HG03439 (cell line): ENCODE data around the gene SMIM22.

Experiments
- ATAC-seq: cut with Tn5 transposase; IDR thresholded peaks from one replicate; pipeline ENCODE4 v1.9.1; 2021; ENCODE audit warnings: mild to moderate bottlenecking, moderate library complexity; ENCODE audit not compliant: unreplicated experiment

The SMIM22 gene

DNA sequence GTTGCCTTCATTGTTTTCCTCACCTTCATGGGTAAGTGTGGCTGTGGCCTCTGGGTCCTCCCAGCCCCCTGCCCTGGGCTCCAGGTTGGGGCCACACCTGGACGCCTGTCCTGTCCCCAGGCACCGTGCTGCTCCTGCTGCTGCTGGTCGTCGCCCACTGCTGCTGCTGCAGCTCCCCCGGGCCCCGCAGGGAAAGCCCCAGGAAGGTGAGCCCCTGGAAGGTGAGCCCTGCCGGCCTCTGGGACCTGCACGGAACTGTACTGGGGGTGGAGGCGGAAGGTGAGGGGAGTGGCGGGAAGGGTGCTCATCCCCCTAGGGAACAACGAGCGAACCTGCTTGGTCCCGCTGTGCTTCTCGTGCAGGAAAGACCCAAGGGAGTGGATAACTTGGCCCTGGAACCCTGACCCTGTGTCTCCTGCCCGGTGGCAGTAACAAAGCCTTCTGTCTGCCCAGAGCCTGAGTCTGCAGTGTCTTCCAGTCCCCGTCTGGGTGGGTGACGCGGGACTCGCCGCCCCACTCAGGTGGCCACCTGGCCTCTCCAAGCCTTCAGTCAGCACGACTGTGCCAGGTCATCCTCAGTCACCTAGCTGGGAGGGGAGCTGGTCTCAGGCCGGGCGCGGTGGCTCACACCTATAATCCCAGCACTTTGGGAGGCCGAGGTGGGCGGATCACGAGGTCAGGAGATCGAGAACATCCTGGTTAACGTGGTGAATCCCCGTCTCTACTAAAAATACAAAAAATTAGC, 831 bp downstream of the SMIM22 start:
- ATAC-seq, result no peak

GRCh38 chr16:4796982-4797804, 2.0 kb downstream of the SMIM22 start:
- ATAC-seq, result no peak

DNA sequence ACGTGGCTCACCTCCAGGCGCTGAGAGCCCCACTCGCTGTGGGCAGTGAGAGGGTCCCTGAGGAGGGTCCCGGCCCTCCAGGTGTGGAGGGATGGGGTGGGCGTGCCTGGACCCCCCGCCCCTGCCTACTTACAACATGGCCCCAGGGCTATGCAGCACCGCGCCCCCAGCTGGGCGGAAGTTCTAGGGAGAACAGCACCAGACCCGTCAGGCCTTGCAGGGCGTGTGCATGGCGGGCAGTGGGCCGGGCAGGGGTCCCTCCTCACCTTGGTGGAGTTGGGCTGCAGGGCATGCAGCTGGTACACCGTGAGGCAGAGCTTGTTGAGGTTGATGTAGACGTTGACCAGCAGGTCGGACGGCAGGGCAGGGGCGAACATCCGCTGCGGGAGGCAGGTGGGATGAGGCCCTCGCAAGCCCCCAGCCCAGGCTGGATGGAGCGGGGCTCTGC, 2.7 kb downstream of the SMIM22 start:
- no peak for ATAC-seq

DNA sequence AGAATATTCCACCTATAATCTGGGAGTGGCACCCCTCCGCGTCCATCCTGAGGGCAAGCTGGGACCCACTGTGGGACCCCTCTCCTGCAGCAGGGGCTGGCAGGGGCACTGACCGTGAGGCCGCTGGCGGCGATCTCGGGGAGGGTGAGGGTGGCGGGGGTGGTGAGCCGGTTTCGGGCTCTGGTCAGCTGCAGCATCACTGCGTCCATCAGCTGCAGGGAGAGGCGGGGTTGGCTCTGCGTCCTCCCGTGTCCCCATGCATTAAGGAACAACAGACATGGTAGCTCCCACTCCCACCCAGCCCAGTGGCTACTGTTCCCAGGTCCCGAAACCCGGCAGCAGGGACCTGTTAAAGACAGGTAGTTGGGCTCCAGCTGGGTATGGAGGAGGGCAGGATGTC, 3.3 kb downstream of the SMIM22 start:
- ATAC-seq, result no peak

DNA sequence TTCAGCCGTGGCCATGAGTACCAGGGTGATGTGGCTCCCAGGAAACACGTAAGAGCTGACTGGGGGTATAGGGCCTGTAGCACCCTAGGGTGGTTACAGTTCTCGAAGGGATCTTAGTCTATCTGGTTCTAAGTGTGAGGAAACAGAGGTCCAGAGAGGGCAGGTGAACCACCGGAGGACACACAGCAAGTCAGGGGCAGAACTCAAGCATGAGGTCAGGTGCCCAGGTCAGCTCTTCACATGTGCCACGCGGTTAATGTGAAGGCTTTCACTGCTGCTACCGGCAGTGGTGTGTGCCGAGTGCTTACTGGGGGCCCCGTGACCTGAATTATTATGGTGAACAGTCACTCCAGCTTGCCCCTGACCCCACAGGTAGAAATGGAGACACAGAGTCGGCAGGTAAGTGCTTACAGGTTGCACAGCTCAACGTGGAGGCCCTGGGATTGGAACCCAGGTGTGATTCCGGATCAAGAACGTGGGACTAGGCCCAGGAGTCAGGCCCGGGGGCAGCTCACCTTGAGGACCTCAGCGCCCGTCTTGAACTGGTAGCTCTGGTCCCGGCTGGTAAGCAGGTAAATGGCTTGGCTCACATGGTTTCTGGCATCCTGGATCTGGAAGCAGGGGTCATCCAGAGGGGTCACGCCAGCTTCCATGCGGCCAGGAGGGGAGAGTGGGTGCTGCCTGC, 4.1 kb downstream of the SMIM22 start:
- ATAC-seq, result no peak

GRCh38 chr16:4800290-4801041, 5.3 kb downstream of the SMIM22 start:
- no peak for ATAC-seq

DNA sequence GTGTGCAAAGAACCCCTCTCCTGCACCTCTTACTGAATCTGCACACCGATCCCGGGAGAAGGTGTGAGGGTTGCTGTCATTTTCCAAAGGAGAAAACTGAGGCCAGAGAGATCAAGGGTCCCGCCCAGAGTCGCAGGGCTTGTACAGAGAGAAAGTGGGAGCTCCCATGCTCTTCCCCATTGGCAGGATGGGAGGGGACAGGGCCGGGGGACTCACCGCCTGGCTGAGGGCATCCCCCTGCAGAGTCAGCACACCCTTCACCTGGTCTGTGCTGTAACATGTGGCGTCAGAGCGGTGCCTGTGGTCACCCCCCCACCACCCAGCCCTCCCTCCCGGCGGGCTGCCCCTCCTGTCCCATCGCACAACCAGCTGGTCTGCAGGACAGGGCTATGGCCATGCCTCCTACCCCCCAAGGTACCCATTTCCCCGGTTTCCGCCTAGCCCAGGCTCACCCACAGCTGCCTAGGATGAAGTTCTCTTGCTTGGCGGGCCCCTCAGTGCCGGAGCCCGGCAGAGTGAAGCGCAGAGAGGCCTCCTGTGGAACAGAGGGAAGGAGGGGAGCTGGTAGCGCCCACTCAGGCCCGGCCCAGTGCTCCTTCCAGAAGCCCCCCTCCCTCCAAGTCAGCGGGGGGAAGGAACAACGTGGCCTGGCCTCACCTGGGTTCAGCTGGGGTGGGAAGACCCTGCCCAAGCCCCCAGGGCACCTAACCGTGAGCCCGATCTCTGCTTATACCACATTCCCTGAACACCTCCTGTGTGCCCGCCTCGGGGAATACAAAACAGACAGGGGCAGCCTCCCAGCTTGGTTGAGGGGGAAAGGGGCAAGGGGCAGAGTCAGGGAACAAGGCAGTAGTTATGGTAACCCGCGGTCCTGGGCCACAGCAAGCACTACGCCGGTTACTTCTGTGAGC, 6.1 kb downstream of the SMIM22 start:
- no peak for ATAC-seq

GRCh38 chr16:4801962-4802658, 6.9 kb downstream of the SMIM22 start, which contains the start of gene ROGDI:
Gene ROGDI, minus strand, starts transcription at chr16:4802633. Its CDS starts 62 bp downstream, at chr16:4802571.
- ATAC-seq, result peak; percentile 54

- peak; percentile 92 for ATAC-seq
Measured at GRCh38 chr16:4802659-4803287, 7.6 kb downstream of the SMIM22 start.

DNA sequence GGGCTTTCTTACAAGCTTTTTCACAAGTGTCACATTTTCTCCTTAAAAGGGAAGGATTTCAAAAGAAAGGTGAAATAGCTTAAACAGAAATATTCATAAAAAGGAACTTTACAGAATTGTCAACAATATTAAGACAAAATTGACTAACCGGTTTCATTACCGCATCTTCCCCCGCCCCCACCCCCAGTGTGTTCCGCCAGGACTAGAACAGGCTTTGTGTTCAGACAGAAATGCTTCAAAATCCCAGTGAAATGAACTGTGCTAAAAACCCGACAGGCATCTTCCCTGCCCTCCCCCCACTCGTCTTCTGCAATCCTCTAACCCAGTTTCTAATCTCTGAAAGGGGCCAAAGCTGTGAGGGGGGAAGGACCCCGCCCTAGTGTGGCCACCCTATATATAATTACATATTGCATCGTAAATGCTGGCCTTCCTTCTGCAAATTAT, 8.3 kb downstream of the SMIM22 start:
- no peak for ATAC-seq

GRCh38 chr16:4803898-4804762, 9.0 kb downstream of the SMIM22 start:
- no peak for ATAC-seq

DNA sequence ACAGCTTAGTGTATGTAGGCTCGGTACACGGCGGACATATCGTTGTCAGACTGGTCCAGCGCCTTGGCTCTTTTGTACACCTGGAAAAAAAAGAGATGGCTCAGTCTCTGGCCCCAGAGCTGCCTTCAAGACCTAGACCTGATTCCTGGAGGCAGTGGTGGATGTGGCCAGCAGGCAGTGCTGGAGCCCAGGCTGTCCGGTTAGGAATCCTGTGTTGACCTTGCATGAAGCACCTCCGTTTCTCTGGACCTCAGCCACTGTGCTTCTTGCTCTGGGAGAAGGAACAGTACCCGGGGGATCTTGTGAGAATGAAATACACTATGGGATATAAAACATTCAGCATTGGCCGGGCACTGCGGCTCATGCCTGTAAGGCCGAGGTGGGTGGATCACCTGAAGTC, 10.1 kb downstream of the SMIM22 start:
- no peak for ATAC-seq

GRCh38 chr16:4806280-4806679, 11.1 kb downstream of the SMIM22 start:
- ATAC-seq, result no peak

GRCh38 chr16:4811242-4811641, 16.1 kb downstream of the SMIM22 start:
- no peak for ATAC-seq

- no peak for ATAC-seq
Measured at GRCh38 chr16:4811773-4812172, 16.6 kb downstream of the SMIM22 start.

DNA sequence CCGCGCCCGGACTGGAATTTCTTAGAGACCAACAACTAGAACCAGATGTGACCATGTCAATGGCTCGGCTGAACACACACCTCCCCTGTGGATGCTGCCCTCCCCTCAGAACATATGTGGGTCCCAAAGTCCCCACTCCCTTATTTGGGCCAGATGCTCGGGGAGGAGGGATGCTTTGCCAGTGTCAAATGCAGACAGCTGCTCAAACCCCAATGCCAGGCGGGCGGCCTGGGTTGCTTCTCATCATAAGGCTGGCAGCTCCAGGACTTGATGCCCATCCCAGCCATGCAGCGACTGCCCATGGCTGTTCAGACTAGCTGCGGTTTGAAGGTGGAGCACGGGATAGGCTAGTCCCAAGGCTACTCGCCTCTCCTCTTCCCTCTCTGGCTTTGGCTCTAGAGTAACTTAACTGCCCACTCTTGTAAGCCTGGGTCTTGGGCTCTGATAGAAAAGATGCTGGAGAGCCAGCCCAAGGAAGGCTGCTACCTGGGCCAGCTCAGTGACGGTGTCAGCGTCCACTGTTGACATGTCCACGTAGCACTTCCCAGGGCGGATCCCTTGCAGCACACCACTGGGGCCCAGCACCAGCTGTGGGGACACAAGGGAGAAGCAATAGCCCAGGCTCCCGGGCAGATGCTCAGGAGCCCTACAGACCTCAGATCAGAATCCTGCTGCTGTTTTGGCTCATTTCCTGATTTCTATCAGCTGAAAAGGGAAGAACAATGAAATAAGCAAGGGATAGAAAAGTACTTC, 18.3 kb downstream of the SMIM22 start:
- no peak for ATAC-seq

DNA sequence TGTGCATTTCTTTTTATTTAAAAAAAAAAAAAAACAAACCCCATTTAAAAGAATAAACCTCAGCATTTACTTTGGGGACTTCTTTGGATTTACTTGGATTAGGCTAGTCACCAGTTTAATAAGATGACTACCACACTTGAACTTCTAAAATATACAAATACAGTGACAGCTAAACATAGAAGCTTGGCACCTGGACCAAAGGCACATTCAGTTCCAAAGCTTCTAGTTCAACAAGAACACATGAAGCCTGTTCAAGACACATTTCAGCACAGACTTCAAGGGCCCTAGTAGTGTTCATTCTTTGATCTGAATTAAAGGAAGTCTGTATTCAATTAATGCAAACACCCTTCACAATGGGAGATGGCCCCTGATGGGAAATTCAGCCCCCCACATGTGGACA, 18.9 kb downstream of the SMIM22 start:
- ATAC-seq, result no peak
